WTC11 (cell line): Measurements from ENCODE around the gene TEX44. TPM values are rescaled to one million over a fixed set of nuclear protein-coding genes. Genes with fewer than 3 reads are reported as not detected.

ENCODE experiments used
- AFF4 ChIP-seq: sonication (generic); formaldehyde crosslinking; IDR thresholded peaks from 2 replicates; pipeline ENCODE4 v1.8.1; 2023; ENCODE audit warnings: mild to moderate bottlenecking, missing genetic modification reagents, borderline replicate concordance
- ATF6 ChIP-seq: sonication (generic); formaldehyde crosslinking; IDR thresholded peaks from 2 replicates; pipeline ENCODE4 v1.8.1; 2023; ENCODE audit warnings: mild to moderate bottlenecking, missing genetic modification reagents
- CREM ChIP-seq: sonication (generic); formaldehyde crosslinking; IDR thresholded peaks from 2 replicates; pipeline ENCODE4 v1.8.1; 2022; ENCODE audit warnings: mild to moderate bottlenecking, missing genetic modification reagents, moderate library complexity
- E2F1 ChIP-seq: sonication (generic); formaldehyde crosslinking; IDR thresholded peaks from 2 replicates; pipeline ENCODE4 v1.8.0; 2022; ENCODE audit warnings: mild to moderate bottlenecking, missing genetic modification reagents
- ELF4 ChIP-seq: sonication (generic); formaldehyde crosslinking; IDR thresholded peaks from 2 replicates; pipeline ENCODE4 v1.8.1; 2022; ENCODE audit warnings: low read depth, mild to moderate bottlenecking, moderate library complexity, missing genetic modification reagents
- ETV6 ChIP-seq: sonication (generic); formaldehyde crosslinking; IDR thresholded peaks from 2 replicates; pipeline ENCODE4 v1.8.1; 2022; ENCODE audit warnings: mild to moderate bottlenecking, missing genetic modification reagents
- GABPB1 ChIP-seq: sonication (generic); formaldehyde crosslinking; IDR thresholded peaks from 2 replicates; pipeline ENCODE4 v1.8.1; 2023; ENCODE audit warnings: mild to moderate bottlenecking, missing genetic modification reagents
- HMGA2 ChIP-seq: fragments of 250-450 bp; sonication (Bioruptor Pico); IDR thresholded peaks from 2 replicates; pipeline ENCODE4 v1.4.0; 2021; ENCODE audit warnings: mild to moderate bottlenecking, moderate library complexity
- KAT7 ChIP-seq: sonication (generic); formaldehyde crosslinking; IDR thresholded peaks from 2 replicates; pipeline ENCODE4 v1.8.1; 2023; ENCODE audit warnings: missing genetic modification reagents, mild to moderate bottlenecking, borderline replicate concordance
- MYBL2 ChIP-seq: sonication (generic); formaldehyde crosslinking; IDR thresholded peaks from 2 replicates; pipeline ENCODE4 v1.8.1; 2023; ENCODE audit warnings: mild to moderate bottlenecking, moderate library complexity, missing genetic modification reagents
- OVOL2 ChIP-seq: fragments of 250-450 bp; sonication (Bioruptor Pico); IDR thresholded peaks from 2 replicates; pipeline ENCODE4 v1.9.0; 2021; ENCODE audit warnings: mild to moderate bottlenecking, borderline replicate concordance
- PRDM15 ChIP-seq: sonication (generic); formaldehyde crosslinking; IDR thresholded peaks from 2 replicates; pipeline ENCODE4 v1.8.0; 2022; ENCODE audit warnings: missing genetic modification reagents
- PREB ChIP-seq: sonication (generic); formaldehyde crosslinking; IDR thresholded peaks from 2 replicates; pipeline ENCODE4 v1.8.1; 2022; ENCODE audit warnings: mild to moderate bottlenecking, missing genetic modification reagents, moderate library complexity, borderline replicate concordance
- TEAD4 ChIP-seq: sonication (generic); formaldehyde crosslinking; IDR thresholded peaks from 2 replicates; pipeline ENCODE4 v1.8.0; 2022; ENCODE audit warnings: mild to moderate bottlenecking, missing genetic modification reagents
- USF1 ChIP-seq: sonication (generic); formaldehyde crosslinking; IDR thresholded peaks from 2 replicates; pipeline ENCODE4 v1.8.0; 2022; ENCODE audit warnings: mild to moderate bottlenecking, missing genetic modification reagents
- ZBTB21 ChIP-seq: sonication (generic); formaldehyde crosslinking; IDR thresholded peaks from 2 replicates; pipeline ENCODE4 v1.8.1; 2023; ENCODE audit warnings: mild to moderate bottlenecking, missing genetic modification reagents, borderline replicate concordance
- ZNF532 ChIP-seq: fragments of 250-450 bp; sonication (Bioruptor Pico); IDR thresholded peaks from 2 replicates; pipeline ENCODE4 v1.9.0; 2021; ENCODE audit warnings: mild to moderate bottlenecking, borderline replicate concordance
- ZSCAN18 ChIP-seq: fragments of 250-450 bp; sonication (Bioruptor Pico); IDR thresholded peaks from 2 replicates; pipeline ENCODE4 v2.1.2; 2022; ENCODE audit warnings: mild to moderate bottlenecking, moderate library complexity
- total RNA-seq: library from RNA; stranded (reverse); gene quantifications from 3 replicates; pipeline ENCODE4 v1.2.3, GENCODE V29; 2021

Gene TEX44
- total RNA-seq, 1 experiment from 2014 or later: not detected

- TF ChIP-seq USF1 (CRISPR knock-in tag) (peak; percentile 54; the same call in 1 of the 2 replicates), ZNF532 (no peak), PREB (CRISPR knock-in tag) (no peak), GABPB1 (CRISPR knock-in tag) (no peak), ETV6 (CRISPR knock-in tag) (no peak), KAT7 (CRISPR knock-in tag) (no peak; the same call in 1 of the 2 replicates), E2F1 (CRISPR knock-in tag) (no peak), OVOL2 (no peak), TEAD4 (CRISPR knock-in tag) (no peak), ATF6 (no peak), ZBTB21 (no peak), HMGA2 (no peak), AFF4 (CRISPR knock-in tag) (no peak), MYBL2 (CRISPR knock-in tag) (no peak), ELF4 (CRISPR knock-in tag) (no peak), PRDM15 (CRISPR knock-in tag) (0 out of 2 replicates have a peak, but pooled peaks have one; percentile 0), ZSCAN18 (no peak), CREM (CRISPR knock-in tag) (no peak)
Measured at GRCh38 chr2:231612456-231613330, 20.0 kb downstream of the TEX44 start (continued).
